ENCODE results near the gene CSNK1G1.

The CSNK1G1 gene

DNA sequence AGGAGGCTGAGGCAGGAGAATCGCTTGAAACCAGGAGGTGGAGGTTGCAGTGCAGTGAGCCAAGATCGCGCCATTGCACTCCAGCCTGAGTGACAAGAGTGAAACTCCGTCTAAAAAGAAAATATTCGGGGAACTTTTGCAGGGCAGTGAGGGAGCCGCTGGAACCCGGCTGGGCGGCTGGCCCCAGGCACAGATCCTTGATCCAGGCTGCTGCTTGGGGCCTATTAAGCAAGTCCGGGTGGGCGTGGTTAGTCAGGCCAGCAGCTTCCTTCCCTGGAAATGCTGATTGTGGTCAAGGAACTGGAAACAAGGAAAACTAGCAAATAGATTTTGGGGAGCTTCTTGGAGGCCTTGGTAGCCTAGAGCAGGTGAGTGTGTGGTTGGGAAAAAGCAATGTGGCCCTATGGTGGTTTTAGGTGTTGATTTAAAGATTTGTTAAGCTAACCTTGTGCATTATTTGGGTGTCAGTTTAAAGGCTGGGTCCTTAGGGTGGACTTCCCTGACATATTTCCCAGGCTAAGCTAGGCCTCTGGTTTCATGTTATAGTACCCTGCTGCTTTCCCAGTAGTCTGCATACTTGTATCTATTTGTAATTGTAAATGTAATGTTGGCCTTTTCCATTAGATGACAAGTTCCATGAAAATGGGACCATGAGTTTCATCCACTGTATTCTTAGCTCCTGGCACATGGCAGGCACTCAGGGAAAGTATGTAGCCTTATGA, 222.2 kb downstream of the CSNK1G1 start:
- Histone ChIP-seq H3K4me3 (ENCODE audit: low read depth, low read length, poor library complexity, severe bottlenecking) (no peak overlapping the region), H3F3A (ENCODE audit: insufficient read depth, low read length) (no peaks in the 10 kb centered on the region), H3K27ac (ENCODE audit: low read depth, low read length, poor library complexity, severe bottlenecking) (no peak overlapping the region), H3K36me3 (ENCODE audit: insufficient read depth, low read length) (peaks cover 90% of the 10 kb centered on the region), H3K9ac (ENCODE audit: low read length) (no peak overlapping the region), H4K20me1 (ENCODE audit: insufficient read depth, low read length) (no peaks in the 10 kb centered on the region), H3K4me1 (ENCODE audit: insufficient read depth, low read length, severe bottlenecking) (no peaks in the 10 kb centered on the region), H3K9me2 (ENCODE audit: low read depth, low read length) (no peaks in the 10 kb centered on the region), H3K4me2 (ENCODE audit: low read length) (no peak overlapping the region), H3K27me3 (ENCODE audit: insufficient read depth, low read length) (no peaks in the 10 kb centered on the region), H3K9me3 (ENCODE audit: low read length) (no peaks in the 10 kb centered on the region), H2AFZ (ENCODE audit: low read length) (no peak overlapping the region), H3K79me2 (ENCODE audit: insufficient read depth, low read length) (no peaks in the 10 kb centered on the region)
- TF ChIP-seq EZH2 (IDR thresholded peaks at IDR 0.05; ENCODE audit: borderline replicate concordance, low read length), result no peak
- TF ChIP-seq, protein P1, sequence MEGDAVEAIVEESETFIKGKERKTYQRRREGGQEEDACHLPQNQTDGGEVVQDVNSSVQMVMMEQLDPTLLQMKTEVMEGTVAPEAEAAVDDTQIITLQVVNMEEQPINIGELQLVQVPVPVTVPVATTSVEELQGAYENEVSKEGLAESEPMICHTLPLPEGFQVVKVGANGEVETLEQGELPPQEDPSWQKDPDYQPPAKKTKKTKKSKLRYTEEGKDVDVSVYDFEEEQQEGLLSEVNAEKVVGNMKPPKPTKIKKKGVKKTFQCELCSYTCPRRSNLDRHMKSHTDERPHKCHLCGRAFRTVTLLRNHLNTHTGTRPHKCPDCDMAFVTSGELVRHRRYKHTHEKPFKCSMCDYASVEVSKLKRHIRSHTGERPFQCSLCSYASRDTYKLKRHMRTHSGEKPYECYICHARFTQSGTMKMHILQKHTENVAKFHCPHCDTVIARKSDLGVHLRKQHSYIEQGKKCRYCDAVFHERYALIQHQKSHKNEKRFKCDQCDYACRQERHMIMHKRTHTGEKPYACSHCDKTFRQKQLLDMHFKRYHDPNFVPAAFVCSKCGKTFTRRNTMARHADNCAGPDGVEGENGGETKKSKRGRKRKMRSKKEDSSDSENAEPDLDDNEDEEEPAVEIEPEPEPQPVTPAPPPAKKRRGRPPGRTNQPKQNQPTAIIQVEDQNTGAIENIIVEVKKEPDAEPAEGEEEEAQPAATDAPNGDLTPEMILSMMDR (IDR thresholded peaks at IDR 0.05; ENCODE audit: low read length), result no peak

DNA sequence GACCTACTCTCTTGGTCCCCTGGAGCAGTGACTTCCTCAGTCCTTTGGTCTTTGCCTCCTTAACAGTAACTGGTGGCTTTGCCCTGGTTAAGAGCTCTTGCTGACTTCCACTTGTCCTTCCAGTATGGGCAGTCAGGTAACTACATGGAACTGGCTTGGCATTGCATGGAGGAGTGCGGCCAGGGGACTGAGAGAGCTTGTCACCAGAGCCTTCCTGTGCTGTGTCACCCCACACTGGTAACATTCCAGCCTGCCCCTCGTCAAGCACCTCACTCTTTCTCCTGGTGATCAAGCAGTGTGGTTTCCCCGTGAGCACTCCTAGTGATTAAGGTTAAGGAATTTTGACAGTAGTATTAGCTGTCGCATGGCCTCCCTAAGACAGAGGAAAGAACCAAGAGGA, 223.8 kb downstream of the CSNK1G1 start:
- no peak overlapping the region for H2AFZ ChIP-seq (ENCODE audit: low read length)
- H3K36me3 ChIP-seq (ENCODE audit: insufficient read depth, low read length), result peaks cover 90% of the 10 kb centered on the region
- TF ChIP-seq, protein P1 (IDR thresholded peaks at IDR 0.05; ENCODE audit: low read length), result no peak
- TF ChIP-seq EZH2 (IDR thresholded peaks at IDR 0.05; ENCODE audit: borderline replicate concordance, low read length), result no peak

DNA sequence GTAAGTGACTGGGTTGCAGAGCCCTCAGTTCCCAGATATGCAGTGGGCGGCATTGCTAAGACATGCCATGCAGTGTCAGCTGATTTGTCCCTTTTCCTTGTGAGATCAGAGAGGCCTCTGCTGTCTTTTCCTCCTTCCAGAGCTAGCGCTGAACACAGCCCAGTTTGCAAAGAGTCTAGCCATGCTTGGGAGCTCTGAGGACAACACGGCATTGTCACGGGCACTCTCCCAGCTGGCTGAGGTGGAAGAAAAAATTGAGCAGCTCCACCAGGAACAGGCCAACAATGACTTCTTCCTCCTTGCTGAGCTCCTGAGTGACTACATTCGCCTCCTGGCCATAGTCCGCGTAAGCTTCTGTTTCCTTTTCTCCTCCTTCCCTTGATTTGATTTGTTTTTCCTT, 224.4 kb downstream of the CSNK1G1 start:
- Histone ChIP-seq H3K9me2 (ENCODE audit: low read depth, low read length) (no peaks in the 10 kb centered on the region), H3K4me2 (ENCODE audit: low read length) (no peak overlapping the region), H3K4me3 (ENCODE audit: low read depth, low read length, poor library complexity, severe bottlenecking) (no peak overlapping the region), H3F3A (ENCODE audit: insufficient read depth, low read length) (no peaks in the 10 kb centered on the region), H3K9ac (ENCODE audit: low read length) (no peak overlapping the region), H3K9me3 (ENCODE audit: low read length) (no peaks in the 10 kb centered on the region), H3K36me3 (ENCODE audit: insufficient read depth, low read length) (peaks cover 89% of the 10 kb centered on the region), H3K27me3 (ENCODE audit: insufficient read depth, low read length) (no peaks in the 10 kb centered on the region), H2AFZ (ENCODE audit: low read length) (no peak overlapping the region), H3K79me2 (ENCODE audit: insufficient read depth, low read length) (no peaks in the 10 kb centered on the region), H3K4me1 (ENCODE audit: insufficient read depth, low read length, severe bottlenecking) (no peaks in the 10 kb centered on the region), H3K27ac (ENCODE audit: low read depth, low read length, poor library complexity, severe bottlenecking) (no peak overlapping the region), H4K20me1 (ENCODE audit: insufficient read depth, low read length) (no peaks in the 10 kb centered on the region)
- no peak for TF ChIP-seq EZH2 (IDR thresholded peaks at IDR 0.05; ENCODE audit: borderline replicate concordance, low read length)
- TF ChIP-seq, protein P1 (IDR thresholded peaks at IDR 0.05; ENCODE audit: low read length), result no peak

More for the DNA sequence above, 223.8 kb downstream of the CSNK1G1 start:
- Histone ChIP-seq H3K79me2 (ENCODE audit: insufficient read depth, low read length) (no peaks in the 10 kb centered on the region), H3K4me3 (ENCODE audit: low read depth, low read length, poor library complexity, severe bottlenecking) (no peak overlapping the region), H3K9me2 (ENCODE audit: low read depth, low read length) (no peaks in the 10 kb centered on the region), H3K27me3 (ENCODE audit: insufficient read depth, low read length) (no peaks in the 10 kb centered on the region), H3K27ac (ENCODE audit: low read depth, low read length, poor library complexity, severe bottlenecking) (no peak overlapping the region), H4K20me1 (ENCODE audit: insufficient read depth, low read length) (no peaks in the 10 kb centered on the region), H3K9me3 (ENCODE audit: low read length) (no peaks in the 10 kb centered on the region), H3K9ac (ENCODE audit: low read length) (no peak overlapping the region), H3K4me2 (ENCODE audit: low read length) (no peak overlapping the region), H3F3A (ENCODE audit: insufficient read depth, low read length) (no peaks in the 10 kb centered on the region), H3K4me1 (ENCODE audit: insufficient read depth, low read length, severe bottlenecking) (no peaks in the 10 kb centered on the region)

Measured in OCI-LY1 (cell line).